ENCODE data around the gene C19orf81. TPM values are rescaled to one million over a fixed set of nuclear protein-coding genes. Genes with fewer than 3 reads are reported as not detected.

The C19orf81 gene
- total and polyA plus RNA-seq, 2 of the 13 experiments (the other 11 are each of a cell fraction or from before 2014, with no cell fraction given) = not detected

GRCh38 chr19:50668416-50668815 lies 19.2 kb downstream of the C19orf81 start:
- Histone ChIP-seq H3K27ac (ENCODE audit: extremely low read length, insufficient read depth, low read length) (no peak overlapping the region), H2AFZ (ENCODE audit: low read length) (no peak overlapping the region), H3K9ac (ENCODE audit: insufficient read depth, low read depth, low read length) (no peak overlapping the region), H3K27me3 (ENCODE audit: control insufficient read depth in 1 of 2, insufficient read depth in 2 of 2, low read length in 2 of 2) (peaks cover 6 to 35% of the 10 kb centered on the region in 2 experiments; a peak in 4 of 5 replicates), H3K79me2 (ENCODE audit: insufficient read depth, low read length) (no peaks in the 10 kb centered on the region), H3K4me3 (replicated peaks in 1 of 3; ENCODE audit: insufficient read depth in 1 of 3, low read depth in 2 of 3, low read length in 3 of 3) (no peak overlapping the region), H3K36me3 (replicated peaks in 1 of 2; ENCODE audit: control insufficient read depth in 1 of 2, insufficient read depth in 2 of 2, low read length in 2 of 2) (no peaks in the 10 kb centered on the region), H3K4me2 (ENCODE audit: low read depth, low read length) (no peak overlapping the region), H3K4me1 (ENCODE audit: insufficient read depth, low read length) (no peaks in the 10 kb centered on the region), H4K20me1 (ENCODE audit: insufficient read depth, low read length) (no peaks in the 10 kb centered on the region), H3K9me3 (ENCODE audit: low read length) (no peaks in the 10 kb centered on the region; the same call in 1 of the 2 replicates)
- ChIA-PET POLR2A (no interaction called here), CTCF (ENCODE audit: low intra/inter-chr PET ratio, low total read pairs) (interaction anchor here (1.5 kb wide), 1 partner anchor 115 kb away, joined by 8 read pairs; no protein-coding TSS in a partner anchor)
- BruUV-seq (replicated peaks) = no TSS peak
- no peak for ATAC-seq
- FAIRE-seq = no peak
- intact Hi-C loops (cut with micrococcal nuclease; ENCODE audit: unreplicated experiment) = no loop called here
- WGBS (ENCODE audit: low lambda C conversion rate) = no CpG with 5 or more reads among the region's 49 CpGs
- DNase-seq (ENCODE audit: low spot score) = no peak
- in situ Hi-C loops (cut with HindIII; ENCODE audit: extremely low pct_ligation_motif_present, low pct_unique_long_range_greater_than_20kb) = no loop called here
- TF ChIP-seq SRSF4 (IDR thresholded peaks at IDR 0.05; ENCODE audit: low read depth, low read length, poor library complexity, severe bottlenecking) (no peak), CEBPG (CRISPR knock-in tag; IDR thresholded peaks at IDR 0.05) (no peak), ZNF468 (CRISPR knock-in tag; IDR thresholded peaks at IDR 0.05) (no peak), ZBTB33 (CRISPR knock-in tag; IDR thresholded peaks at IDR 0.05) (no peak), ZC3H13 (CRISPR knock-in tag; IDR thresholded peaks at IDR 0.05) (no peak), SRSF9 (IDR thresholded peaks at IDR 0.05; ENCODE audit: borderline replicate concordance, insufficient read depth, low read depth, low read length, poor library complexity, severe bottlenecking) (no peak), MLXIP (CRISPR knock-in tag; IDR thresholded peaks at IDR 0.05; ENCODE audit: borderline replicate concordance) (no peak), FOXP1 (IDR thresholded peaks at IDR 0.05) (no peak), FOXP1 (CRISPR knock-in tag; IDR thresholded peaks at IDR 0.05) (no peak), ARID5B (CRISPR knock-in tag; IDR thresholded peaks at IDR 0.05) (no peak), HES4 (CRISPR knock-in tag; IDR thresholded peaks at IDR 0.05; ENCODE audit: borderline replicate concordance) (no peak), CC2D1A (CRISPR knock-in tag; IDR thresholded peaks at IDR 0.05) (no peak), ZFYVE20 (CRISPR knock-in tag; IDR thresholded peaks at IDR 0.05; ENCODE audit: borderline replicate concordance, low read depth) (no peak), CBFB (CRISPR knock-in tag; IDR thresholded peaks at IDR 0.05) (no peak), ZNF644 (CRISPR knock-in tag; IDR thresholded peaks at IDR 0.05; ENCODE audit: low read depth) (no peak), ZSCAN30 (CRISPR knock-in tag; IDR thresholded peaks at IDR 0.05) (no peak), CHCHD3 (CRISPR knock-in tag; IDR thresholded peaks at IDR 0.05) (no peak), DNMT1 (CRISPR knock-in tag; IDR thresholded peaks at IDR 0.05) (no peak)

Data from HepG2 (cell line).